Limb (tissue), 2 donors: Measurements from ENCODE around the gene SETX.

Source experiments
- DNase-seq, 2 donors: peaks; one replicate each; pipeline ENCODE4 v3.0.0-alpha.2; 2016; ENCODE audit errors: extremely low spot score in 2 of 2

SETX gene

GRCh38 chr9:132218208-132218607 lies 136.6 kb downstream of the SETX start:
- DNase-seq, result no peak

GRCh38 chr9:132216861-132217619 lies 137.7 kb downstream of the SETX start:
- DNase-seq, result no peak

GRCh38 chr9:132214027-132214622 lies 140.7 kb downstream of the SETX start:
- peak; percentile 82 to 86 for DNase-seq

- no peak for DNase-seq
Measured at GRCh38 chr9:132211570-132211969, 143.2 kb downstream of the SETX start.
